ENCODE data around the gene C9orf50. TPM values are rescaled to one million over a fixed set of nuclear protein-coding genes. Genes with fewer than 3 reads are reported as not detected.
A peak's percentile ranks its signal among the peaks of the same experiment; 100 is the strongest.
"Not testable (repeated sequence)": the region's sequence is repeated elsewhere in the genome, so short reads cannot be mapped to it uniquely, and the experiment has no call there.

C9orf50 gene
- total and polyA plus RNA-seq, 4 experiments from 2014 or later: not detected

- no peaks in the 10 kb centered on the region for H3K9me3 Mint-ChIP-seq
- Histone ChIP-seq H3K36me3 (ENCODE audit: insufficient read depth, low read length) (no peaks in the 10 kb centered on the region), H3K4me3 (ENCODE audit: low read length in 2 of 2) (no peak overlapping the region), H3K27ac (ENCODE audit: low read depth, low read length) (no peak overlapping the region), H3K4me1 (ENCODE audit: insufficient read depth, low read length) (no peaks in the 10 kb centered on the region), H3K9me3 (ENCODE audit: control insufficient read depth in 1 of 2, low read length in 2 of 2) (no peaks in the 10 kb centered on the region), H3K27me3 (ENCODE audit: insufficient read depth, low read length) (peaks cover 7% of the 10 kb centered on the region)
- POLR2A ChIA-PET (ENCODE audit: partially characterized antibody): no interaction called here
- no peak overlapping the region for H3K27ac Mint-ChIP-seq
- H3K27me3 Mint-ChIP-seq: peaks cover 6 to 17% of the 10 kb centered on the region in 2 donors
- intact Hi-C loops (cut with micrococcal nuclease): no loop called here
- CTCF ChIA-PET (ENCODE audit: partially characterized antibody): no interaction called here
- no peaks in the 10 kb centered on the region for H3K36me3 Mint-ChIP-seq
- peaks cover 2 to 7% (median 4%) of the 10 kb centered on the region in 4 donors for H3K4me1 Mint-ChIP-seq
- peak in 1 of 5 donors; percentile 4 for DNase-seq
- peak overlapping the region in 5 of 8 donors; percentile 26 to 58 (median 51) for H3K4me3 Mint-ChIP-seq
Observed at GRCh38 chr9:129665814-129666520, 45.1 kb upstream of the C9orf50 start.

- peaks cover 7% of the 10 kb centered on the region for H3K27me3 ChIP-seq (ENCODE audit: insufficient read depth, low read length)
- intact Hi-C loops (cut with micrococcal nuclease): no loop called here
- H3K4me3 Mint-ChIP-seq: peak within 1 kb of the TSS; percentile 70 to 85 (median 79)
- H3K9me3 Mint-ChIP-seq: no peaks in the 10 kb centered on the region
- no peaks in the 10 kb centered on the region for H3K36me3 Mint-ChIP-seq
- no peaks in the 10 kb centered on the region for H3K36me3 ChIP-seq (ENCODE audit: insufficient read depth, low read length)
- no peaks in the 10 kb centered on the region for H3K4me1 ChIP-seq (ENCODE audit: insufficient read depth, low read length)
- H3K27ac Mint-ChIP-seq: peak within 1 kb of the TSS in 4 of 7 donors; percentile 18 to 75 (median 40)
- no peak within 1 kb of the TSS for H3K27ac ChIP-seq (ENCODE audit: low read depth, low read length)
- CTCF ChIA-PET (ENCODE audit: partially characterized antibody): no interaction called here
- POLR2A ChIA-PET (ENCODE audit: partially characterized antibody): no interaction called here
- H3K4me3 ChIP-seq (ENCODE audit: low read length in 2 of 2): no peak within 1 kb of the TSS
- H3K9me3 ChIP-seq (ENCODE audit: control insufficient read depth in 1 of 2, low read length in 2 of 2): no peaks in the 10 kb centered on the region
- H3K4me1 Mint-ChIP-seq: peaks cover 2 to 7% (median 4%) of the 10 kb centered on the region in 4 donors
- H3K27me3 Mint-ChIP-seq: peaks cover 6 to 19% of the 10 kb centered on the region in 2 donors
- peak in 3 of 5 donors; percentile 11 to 19 (median 12) for DNase-seq
Observed at GRCh38 chr9:129665389-129665775, 44.5 kb upstream of the C9orf50 start, which contains the start of gene PRRX2. Gene PRRX2, plus strand, starts transcription at chr9:129665647. Its CDS starts 221 bp downstream, at chr9:129665868.

GRCh38 chr9:129664746-129665388 is 44.0 kb upstream of the C9orf50 start:
- Mint-ChIP-seq H3K27me3 (peaks cover 4 to 17% of the 10 kb centered on the region in 2 donors), H3K9me3 (peaks cover 0 to 1% (median 0%) of the 10 kb centered on the region in 8 donors), H3K36me3 (no peaks in the 10 kb centered on the region), H3K4me1 (peaks cover 2 to 7% (median 4%) of the 10 kb centered on the region in 4 donors), H3K4me3 (peak overlapping the region; percentile 70 to 85 (median 79)), H3K27ac (peak overlapping the region in 4 of 7 donors; percentile 18 to 75 (median 40))
- Histone ChIP-seq H3K36me3 (ENCODE audit: insufficient read depth, low read length) (no peaks in the 10 kb centered on the region), H3K27me3 (ENCODE audit: insufficient read depth, low read length) (peaks cover 7% of the 10 kb centered on the region), H3K27ac (ENCODE audit: low read depth, low read length) (no peak overlapping the region), H3K4me1 (ENCODE audit: insufficient read depth, low read length) (no peaks in the 10 kb centered on the region), H3K9me3 (ENCODE audit: control insufficient read depth in 1 of 2, low read length in 2 of 2) (no peaks in the 10 kb centered on the region), H3K4me3 (ENCODE audit: low read length in 2 of 2) (no peak overlapping the region)
- ChIA-PET CTCF (ENCODE audit: partially characterized antibody) (no interaction called here), POLR2A (ENCODE audit: partially characterized antibody) (no interaction called here)
- intact Hi-C loops (cut with micrococcal nuclease): no loop called here
- DNase-seq: peak in 3 of 5 donors; percentile 3 to 11 (median 10)

- H3K27me3 ChIP-seq (ENCODE audit: insufficient read depth, low read length); H3K4me3 ChIP-seq (ENCODE audit: low read length in 2 of 2); H3K9me3 Mint-ChIP-seq; H3K4me1 ChIP-seq (ENCODE audit: insufficient read depth, low read length); H3K4me1 Mint-ChIP-seq; DNase-seq; H3K9me3 ChIP-seq (ENCODE audit: control insufficient read depth in 1 of 2, low read length in 2 of 2); POLR2A ChIA-PET (ENCODE audit: partially characterized antibody); H3K36me3 Mint-ChIP-seq; H3K27ac Mint-ChIP-seq; H3K36me3 ChIP-seq (ENCODE audit: insufficient read depth, low read length); H3K27me3 Mint-ChIP-seq; intact Hi-C loops (cut with micrococcal nuclease); H3K27ac ChIP-seq (ENCODE audit: low read depth, low read length): not testable (repeated sequence)
- H3K4me3 Mint-ChIP-seq: peak overlapping the region in 1 of 8 donors; percentile 24
- CTCF ChIA-PET (ENCODE audit: partially characterized antibody): interaction anchor here (1.6 kb wide), 1 partner anchor 38 kb away, joined by 7 read pairs; no protein-coding TSS in a partner anchor
Observed at GRCh38 chr9:129662239-129662638, 41.3 kb upstream of the C9orf50 start.

- no peak overlapping the region for H3K27ac ChIP-seq (ENCODE audit: low read depth, low read length)
- H3K4me1 Mint-ChIP-seq: peaks cover 2 to 7% (median 4%) of the 10 kb centered on the region in 4 donors
- H3K4me3 ChIP-seq (ENCODE audit: low read length in 2 of 2): no peak overlapping the region
- POLR2A ChIA-PET (ENCODE audit: partially characterized antibody): no interaction called here
- no peak overlapping the region for H3K27ac Mint-ChIP-seq
- no peaks in the 10 kb centered on the region for H3K36me3 Mint-ChIP-seq
- CTCF ChIA-PET (ENCODE audit: partially characterized antibody): interaction anchor here (1.6 kb wide), 1 partner anchor 37 kb away, joined by 7 read pairs; no protein-coding TSS in a partner anchor
- H3K27me3 ChIP-seq (ENCODE audit: insufficient read depth, low read length): no peaks in the 10 kb centered on the region
- intact Hi-C loops (cut with micrococcal nuclease): no loop called here
- H3K9me3 ChIP-seq (ENCODE audit: control insufficient read depth in 1 of 2, low read length in 2 of 2): no peaks in the 10 kb centered on the region
- DNase-seq: no peak
- H3K36me3 ChIP-seq (ENCODE audit: insufficient read depth, low read length): no peaks in the 10 kb centered on the region
- H3K27me3 Mint-ChIP-seq: peaks cover 3 to 9% of the 10 kb centered on the region in 2 donors
- H3K4me3 Mint-ChIP-seq: no peak overlapping the region
- no peaks in the 10 kb centered on the region for H3K4me1 ChIP-seq (ENCODE audit: insufficient read depth, low read length)
- peaks cover 0 to 1% (median 0%) of the 10 kb centered on the region in 8 donors for H3K9me3 Mint-ChIP-seq
Observed at GRCh38 chr9:129661029-129661428, 40.1 kb upstream of the C9orf50 start.

- CTCF ChIA-PET (ENCODE audit: partially characterized antibody): no interaction called here
- H3K9me3 Mint-ChIP-seq: peaks cover 0 to 1% (median 0%) of the 10 kb centered on the region in 8 donors
- DNase-seq: no peak
- POLR2A ChIA-PET (ENCODE audit: partially characterized antibody): no interaction called here
- H3K4me3 ChIP-seq (ENCODE audit: low read length in 2 of 2): no peak overlapping the region
- no peak overlapping the region for H3K4me3 Mint-ChIP-seq
- H3K27ac ChIP-seq (ENCODE audit: low read depth, low read length): no peak overlapping the region
- H3K4me1 Mint-ChIP-seq: no peaks in the 10 kb centered on the region
- H3K27ac Mint-ChIP-seq: no peak overlapping the region
- H3K36me3 Mint-ChIP-seq: no peaks in the 10 kb centered on the region
- intact Hi-C loops (cut with micrococcal nuclease): no loop called here
- H3K36me3 ChIP-seq (ENCODE audit: insufficient read depth, low read length): no peaks in the 10 kb centered on the region
- no peaks in the 10 kb centered on the region for H3K4me1 ChIP-seq (ENCODE audit: insufficient read depth, low read length)
- H3K27me3 Mint-ChIP-seq: peaks cover 3 to 6% of the 10 kb centered on the region in 2 donors
- H3K9me3 ChIP-seq (ENCODE audit: control insufficient read depth in 1 of 2, low read length in 2 of 2): no peaks in the 10 kb centered on the region
- H3K27me3 ChIP-seq (ENCODE audit: insufficient read depth, low read length): no peaks in the 10 kb centered on the region
Observed at GRCh38 chr9:129656795-129657390, 36.0 kb upstream of the C9orf50 start.

GRCh38 chr9:129655696-129656095 is 34.8 kb upstream of the C9orf50 start:
- Mint-ChIP-seq H3K27ac (no peak overlapping the region), H3K27me3 (peaks cover 0 to 2% of the 10 kb centered on the region in 2 donors), H3K9me3 (peaks cover 0 to 1% (median 0%) of the 10 kb centered on the region in 8 donors), H3K4me3 (no peak overlapping the region), H3K4me1 (no peaks in the 10 kb centered on the region), H3K36me3 (no peaks in the 10 kb centered on the region)
- DNase-seq: no peak
- ChIA-PET CTCF (ENCODE audit: partially characterized antibody) (no interaction called here), POLR2A (ENCODE audit: partially characterized antibody) (no interaction called here)
- Histone ChIP-seq H3K9me3 (ENCODE audit: control insufficient read depth in 1 of 2, low read length in 2 of 2) (no peaks in the 10 kb centered on the region), H3K36me3 (ENCODE audit: insufficient read depth, low read length) (no peaks in the 10 kb centered on the region), H3K4me3 (ENCODE audit: low read length in 2 of 2) (no peak overlapping the region), H3K27ac (ENCODE audit: low read depth, low read length) (no peak overlapping the region), H3K4me1 (ENCODE audit: insufficient read depth, low read length) (no peaks in the 10 kb centered on the region), H3K27me3 (ENCODE audit: insufficient read depth, low read length) (no peaks in the 10 kb centered on the region)
- intact Hi-C loops (cut with micrococcal nuclease): no loop called here
